ENCODE measurements around the gene YY1. TPM values are rescaled to one million over a fixed set of nuclear protein-coding genes. Genes with fewer than 3 reads are reported as not detected.

Gene YY1
- total RNA-seq, 1 experiment from 2014 or later = 83.1 TPM

DNA sequence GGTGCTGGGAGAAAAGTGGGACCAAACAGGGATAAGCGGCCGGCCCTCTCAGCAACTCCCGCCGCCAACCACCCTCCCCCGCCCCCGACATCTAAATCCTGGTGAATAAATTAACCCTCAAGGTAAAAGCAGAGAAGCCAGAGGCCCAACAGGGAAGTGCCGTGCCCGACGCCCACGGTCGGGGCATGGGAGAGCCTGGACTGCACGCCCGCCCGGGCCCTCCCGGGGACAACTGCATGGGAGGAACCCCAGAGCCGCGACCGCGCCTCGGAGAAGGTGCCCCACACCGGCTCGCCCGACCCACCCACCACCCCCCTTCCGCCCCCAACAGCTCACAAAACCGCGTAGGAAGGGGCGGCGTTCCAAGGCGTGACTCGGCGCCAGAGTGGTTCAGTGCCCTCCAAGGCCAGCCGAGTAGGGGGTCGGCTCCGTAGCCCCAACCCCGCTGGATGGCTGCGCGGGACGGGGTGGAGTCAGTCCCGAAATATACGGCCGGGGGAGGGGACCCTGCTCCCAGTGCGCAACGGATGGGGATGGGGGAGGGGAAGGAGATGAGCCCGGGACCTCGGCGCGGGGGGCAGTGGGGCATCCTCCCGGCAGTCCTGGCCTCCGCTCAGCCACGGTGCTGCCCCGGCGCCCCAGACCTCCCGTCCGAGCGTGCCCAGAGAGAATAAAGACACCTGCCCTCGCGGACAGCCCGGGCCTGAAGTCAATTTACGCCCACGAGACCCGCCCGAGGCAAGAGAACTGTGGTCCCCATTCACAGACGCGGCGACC is 66.6 kb downstream of the YY1 start:
- H3K4me3 Mint-ChIP-seq = peak overlapping the region; percentile 91
- POLR2A ChIA-PET = interaction anchor here (1.0 kb wide), 1 partner anchor 25 kb away, joined by 3 read pairs; no protein-coding TSS in a partner anchor
- ATAC-seq (peak; percentile 1; the same call in 1 of the 2 replicates), DNase-seq (ENCODE audit: low spot score) (peak; percentile 49)
- H3K27me3 Mint-ChIP-seq (ENCODE audit: low read depth) = peaks cover 6% of the 10 kb centered on the region
- TF ChIP-seq ZNF423 (CRISPR knock-in tag; IDR thresholded peaks at IDR 0.05) = no peak
- peak; percentile 22; the same call in 1 of the 2 replicates for TF ChIP-seq KAT7 (CRISPR knock-in tag; IDR thresholded peaks at IDR 0.05; ENCODE audit: borderline replicate concordance)
- 0 out of 2 replicates have a peak, but pooled peaks have one; percentile 45 for TF ChIP-seq FOXP4 (CRISPR knock-in tag; IDR thresholded peaks at IDR 0.05)
- H3K36me3 Mint-ChIP-seq = peaks cover 12% of the 10 kb centered on the region
- peak overlapping the region; percentile 88 for H3K27ac Mint-ChIP-seq
- CTCF ChIA-PET = interaction anchor here (0.9 to 1.7 kb wide), 8 partner anchors 8 to 150 kb away, joined by 3 to 9 read pairs (median 4); no protein-coding TSS in a partner anchor
- H3K4me1 Mint-ChIP-seq = peaks cover 38% of the 10 kb centered on the region
- no peaks in the 10 kb centered on the region for H3K9me3 Mint-ChIP-seq

DNA sequence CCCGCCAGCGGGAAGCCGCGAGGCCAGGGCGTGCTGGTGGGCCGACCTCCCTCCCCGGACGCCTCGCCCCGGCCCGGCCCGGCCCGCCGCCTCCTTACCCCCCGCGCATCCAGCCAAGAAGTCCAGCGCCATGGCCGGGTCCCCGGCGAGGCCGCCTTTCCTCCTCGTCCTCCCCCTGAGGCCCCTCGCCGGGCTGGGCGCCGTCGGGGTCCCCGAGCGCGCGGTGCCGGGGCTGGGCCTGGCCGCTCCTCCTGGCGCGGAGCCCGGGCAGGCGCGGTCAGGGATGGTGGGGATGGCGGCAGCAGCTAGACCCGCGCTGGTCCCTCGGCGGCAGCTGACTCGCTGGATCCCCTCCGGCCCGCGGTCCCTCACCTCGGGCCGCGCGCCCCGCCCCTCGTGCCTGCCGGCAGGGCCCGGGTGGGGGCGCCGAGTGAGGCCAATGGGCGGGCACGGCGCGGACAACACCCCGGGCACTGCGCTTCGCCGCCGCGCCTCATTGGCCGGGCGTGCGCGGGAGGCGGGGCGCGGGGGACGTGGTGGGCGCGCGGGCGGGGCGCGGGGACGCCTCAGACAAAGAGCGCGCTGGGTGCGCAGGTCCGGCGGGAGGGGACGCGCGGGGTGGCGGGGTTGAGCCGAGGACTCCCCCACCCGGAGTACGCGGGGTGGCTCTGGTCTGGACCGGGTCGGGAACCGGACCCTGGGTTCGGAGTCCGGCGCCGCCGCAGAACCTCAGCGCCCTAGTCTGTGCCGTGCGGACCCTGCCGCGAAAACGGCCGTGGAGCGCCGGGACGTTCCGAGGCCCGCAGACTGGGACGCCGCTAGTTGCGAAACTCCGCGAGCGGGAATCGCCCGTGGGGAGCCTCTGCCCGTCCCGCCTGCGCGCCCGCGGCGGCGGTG is 67.4 kb downstream of the YY1 start, which contains the start of gene SLC25A29:
TSS of gene SLC25A29 (minus strand) at position 344 of the 897 bp plus-strand sequence. CDS start at position 132, 212 bp downstream.
- Mint-ChIP-seq H3K4me3 (peak within 1 kb of the TSS; percentile 91), H3K27ac (peak within 1 kb of the TSS; percentile 88; the same call in 1 of the 2 replicates), H3K9me3 (no peaks in the 10 kb centered on the region), H3K27me3 (ENCODE audit: low read depth) (peaks cover 6% of the 10 kb centered on the region), H3K4me1 (peaks cover 38% of the 10 kb centered on the region), H3K36me3 (peaks cover 12% of the 10 kb centered on the region)
- DNase-seq (ENCODE audit: low spot score) (peak; percentile 86), ATAC-seq (peak; percentile 75)
- POLR2A ChIA-PET = no interaction called here
- CTCF ChIA-PET = interaction anchor here (1.5 to 1.7 kb wide), 2 partner anchors 17 to 21 kb away, joined by 8 to 9 read pairs; no protein-coding TSS in a partner anchor
- no peak for TF ChIP-seq SMAD4 (CRISPR knock-in tag; IDR thresholded peaks at IDR 0.05)
- no peak for TF ChIP-seq GTF2I (CRISPR knock-in tag; conservative IDR thresholded peaks at IDR 0.05)
- TF ChIP-seq CREB1 (CRISPR knock-in tag; IDR thresholded peaks at IDR 0.05) = no peak
- no peak for TF ChIP-seq IRF2 (CRISPR knock-in tag; IDR thresholded peaks at IDR 0.05; ENCODE audit: borderline replicate concordance, low read depth)
- no peak for TF ChIP-seq HMGA2 (CRISPR knock-in tag; IDR thresholded peaks at IDR 0.05)
- TF ChIP-seq, protein P1, sequence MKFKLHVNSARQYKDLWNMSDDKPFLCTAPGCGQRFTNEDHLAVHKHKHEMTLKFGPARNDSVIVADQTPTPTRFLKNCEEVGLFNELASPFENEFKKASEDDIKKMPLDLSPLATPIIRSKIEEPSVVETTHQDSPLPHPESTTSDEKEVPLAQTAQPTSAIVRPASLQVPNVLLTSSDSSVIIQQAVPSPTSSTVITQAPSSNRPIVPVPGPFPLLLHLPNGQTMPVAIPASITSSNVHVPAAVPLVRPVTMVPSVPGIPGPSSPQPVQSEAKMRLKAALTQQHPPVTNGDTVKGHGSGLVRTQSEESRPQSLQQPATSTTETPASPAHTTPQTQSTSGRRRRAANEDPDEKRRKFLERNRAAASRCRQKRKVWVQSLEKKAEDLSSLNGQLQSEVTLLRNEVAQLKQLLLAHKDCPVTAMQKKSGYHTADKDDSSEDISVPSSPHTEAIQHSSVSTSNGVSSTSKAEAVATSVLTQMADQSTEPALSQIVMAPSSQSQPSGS (CRISPR knock-in tag; IDR thresholded peaks at IDR 0.05; ENCODE audit: borderline replicate concordance, low read depth) = no peak
- TF ChIP-seq ZNF396 (CRISPR knock-in tag; IDR thresholded peaks at IDR 0.05; ENCODE audit: borderline replicate concordance) = no peak
- TF ChIP-seq FOXK1 (CRISPR knock-in tag; IDR thresholded peaks at IDR 0.05) = peak; percentile 76
- no peak for TF ChIP-seq ATF1 (CRISPR knock-in tag; IDR thresholded peaks at IDR 0.05)
- no peak for TF ChIP-seq ZBTB43 (CRISPR knock-in tag; IDR thresholded peaks at IDR 0.05)
- TF ChIP-seq OVOL2 (CRISPR knock-in tag; IDR thresholded peaks at IDR 0.05; ENCODE audit: borderline replicate concordance) = no peak
- TF ChIP-seq FOXP1 (CRISPR knock-in tag; IDR thresholded peaks at IDR 0.05; ENCODE audit: borderline replicate concordance) = peak; percentile 54; the same call in 1 of the 2 replicates
- peak; percentile 70; the same call in 1 of the 2 replicates for TF ChIP-seq ESRRA (CRISPR knock-in tag; IDR thresholded peaks at IDR 0.05; ENCODE audit: borderline replicate concordance)
- TF ChIP-seq MYBL2 (CRISPR knock-in tag; IDR thresholded peaks at IDR 0.05) = no peak
- TF ChIP-seq NFYB (CRISPR knock-in tag; conservative IDR thresholded peaks at IDR 0.05; ENCODE audit: low read depth) = peak; percentile 90
- 0 out of 2 replicates have a peak, but pooled peaks have one; percentile 21 for TF ChIP-seq ZNF416 (CRISPR knock-in tag; IDR thresholded peaks at IDR 0.05)
- no peak for TF ChIP-seq TCF7 (CRISPR knock-in tag; IDR thresholded peaks at IDR 0.05; ENCODE audit: low read depth)
- TF ChIP-seq, protein P2, sequence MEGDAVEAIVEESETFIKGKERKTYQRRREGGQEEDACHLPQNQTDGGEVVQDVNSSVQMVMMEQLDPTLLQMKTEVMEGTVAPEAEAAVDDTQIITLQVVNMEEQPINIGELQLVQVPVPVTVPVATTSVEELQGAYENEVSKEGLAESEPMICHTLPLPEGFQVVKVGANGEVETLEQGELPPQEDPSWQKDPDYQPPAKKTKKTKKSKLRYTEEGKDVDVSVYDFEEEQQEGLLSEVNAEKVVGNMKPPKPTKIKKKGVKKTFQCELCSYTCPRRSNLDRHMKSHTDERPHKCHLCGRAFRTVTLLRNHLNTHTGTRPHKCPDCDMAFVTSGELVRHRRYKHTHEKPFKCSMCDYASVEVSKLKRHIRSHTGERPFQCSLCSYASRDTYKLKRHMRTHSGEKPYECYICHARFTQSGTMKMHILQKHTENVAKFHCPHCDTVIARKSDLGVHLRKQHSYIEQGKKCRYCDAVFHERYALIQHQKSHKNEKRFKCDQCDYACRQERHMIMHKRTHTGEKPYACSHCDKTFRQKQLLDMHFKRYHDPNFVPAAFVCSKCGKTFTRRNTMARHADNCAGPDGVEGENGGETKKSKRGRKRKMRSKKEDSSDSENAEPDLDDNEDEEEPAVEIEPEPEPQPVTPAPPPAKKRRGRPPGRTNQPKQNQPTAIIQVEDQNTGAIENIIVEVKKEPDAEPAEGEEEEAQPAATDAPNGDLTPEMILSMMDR (IDR thresholded peaks at IDR 0.05) = no peak
- TF ChIP-seq EMX1 (CRISPR knock-in tag; IDR thresholded peaks at IDR 0.05) = no peak
- 0 out of 2 replicates have a peak, but pooled peaks have one; percentile 15 for TF ChIP-seq NFATC4 (CRISPR knock-in tag; IDR thresholded peaks at IDR 0.05)
- peak; percentile 77; the same call in 1 of the 2 replicates for TF ChIP-seq ETV6 (CRISPR knock-in tag; IDR thresholded peaks at IDR 0.05)
- no peak for TF ChIP-seq GABPB1 (CRISPR knock-in tag; IDR thresholded peaks at IDR 0.05)
- TF ChIP-seq ZNF138 (CRISPR knock-in tag; conservative IDR thresholded peaks at IDR 0.05) = no peak
- peak; percentile 58; the same call in 1 of the 2 replicates for TF ChIP-seq TP53 (CRISPR knock-in tag; IDR thresholded peaks at IDR 0.05)
